ENCODE results near the gene LAMA3.

DNA sequence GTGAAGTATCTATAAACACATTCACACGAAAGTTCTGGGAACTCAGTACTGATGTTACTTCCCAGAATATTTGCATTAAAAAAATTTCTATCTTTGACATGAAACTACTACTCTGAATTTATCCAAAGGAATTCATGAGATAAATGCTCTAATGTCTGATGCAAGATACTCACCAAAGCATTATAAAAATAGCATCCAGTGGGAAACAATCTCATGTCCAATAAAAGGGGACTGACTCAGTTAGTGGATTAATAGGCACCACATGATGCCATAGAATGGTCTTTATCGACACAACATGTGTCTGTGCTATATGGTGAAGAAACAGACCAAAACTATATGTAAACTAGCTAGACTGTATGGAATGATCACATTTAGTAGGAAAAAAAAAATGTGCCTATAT lies 33.9 kb downstream of the LAMA3 start:
- TF ChIP-seq CTCF (IDR thresholded peaks at IDR 0.05) = no peak
- TF ChIP-seq EZH2 (IDR thresholded peaks at IDR 0.05) = no peak

All from neural progenitor cell (in vitro differentiated cells).